ENCODE measurements around the gene ZNF658.
"Not testable (repeated sequence)": the region's sequence is repeated elsewhere in the genome, so short reads cannot be mapped to it uniquely, and the experiment has no call there.

The ZNF658 gene

GRCh38 chr9:66900490-66901131 is at the start of gene ZNF658:
ZNF658 (plus strand) TSS chr9:66900725; CDS start chr9:66903562, 2,837 bp downstream.
- not testable (repeated sequence) for DNase-seq (ENCODE audit: insufficient read length, low spot score); FAIRE-seq

- not testable (repeated sequence) for FAIRE-seq; DNase-seq (ENCODE audit: insufficient read length, low spot score)
Observed at GRCh38 chr9:66861732-66862131, 38.8 kb upstream of the ZNF658 start.

GRCh38 chr9:66868660-66869059 is 31.9 kb upstream of the ZNF658 start:
- FAIRE-seq; DNase-seq (ENCODE audit: insufficient read length, low spot score): not testable (repeated sequence)

- not testable (repeated sequence) for FAIRE-seq
Observed at GRCh38 chr9:66880605-66881004, 19.9 kb upstream of the ZNF658 start.

GRCh38 chr9:66881847-66882246 is 18.7 kb upstream of the ZNF658 start:
- DNase-seq (ENCODE audit: insufficient read length, low spot score); FAIRE-seq: not testable (repeated sequence)

More at GRCh38 chr9:66880605-66881004, 19.9 kb upstream of the ZNF658 start:
- not testable (repeated sequence) for DNase-seq (ENCODE audit: insufficient read length, low spot score)

- FAIRE-seq; DNase-seq (ENCODE audit: insufficient read length, low spot score): not testable (repeated sequence)
Observed at GRCh38 chr9:66890334-66890733, 10.2 kb upstream of the ZNF658 start.

GRCh38 chr9:66901141-66901540 is 616 bp downstream of the ZNF658 start:
- DNase-seq (ENCODE audit: insufficient read length, low spot score); FAIRE-seq: not testable (repeated sequence)

- DNase-seq (ENCODE audit: insufficient read length, low spot score); FAIRE-seq: not testable (repeated sequence)
Observed at GRCh38 chr9:66909560-66909959, 9.0 kb downstream of the ZNF658 start.

GRCh38 chr9:66920072-66920471 is 19.5 kb downstream of the ZNF658 start:
- FAIRE-seq: not testable (repeated sequence)

GRCh38 chr9:66936194-66936870 is 35.8 kb downstream of the ZNF658 start:
- FAIRE-seq; DNase-seq (ENCODE audit: insufficient read length, low spot score): not testable (repeated sequence)

More at GRCh38 chr9:66920072-66920471, 19.5 kb downstream of the ZNF658 start:
- DNase-seq (ENCODE audit: insufficient read length, low spot score): not testable (repeated sequence)

GRCh38 chr9:66937662-66938061 is 37.1 kb downstream of the ZNF658 start:
- not testable (repeated sequence) for DNase-seq (ENCODE audit: insufficient read length, low spot score); FAIRE-seq

- not testable (repeated sequence) for DNase-seq (ENCODE audit: insufficient read length, low spot score); FAIRE-seq
Observed at GRCh38 chr9:66938322-66938721, 37.8 kb downstream of the ZNF658 start.

GRCh38 chr9:66939878-66940830 is 39.6 kb downstream of the ZNF658 start:
- DNase-seq (ENCODE audit: insufficient read length, low spot score); FAIRE-seq: not testable (repeated sequence)

GRCh38 chr9:66942400-66943155 is 42.1 kb downstream of the ZNF658 start:
- not testable (repeated sequence) for FAIRE-seq; DNase-seq (ENCODE audit: insufficient read length, low spot score)

- DNase-seq (ENCODE audit: insufficient read length, low spot score); FAIRE-seq: not testable (repeated sequence)
Observed at GRCh38 chr9:66952576-66952975, 52.1 kb downstream of the ZNF658 start.

Measured in GM19239 (cell line).